ENCODE results near the gene DUSP10.

- TF ChIP-seq CTCF (IDR thresholded peaks at IDR 0.05) (no peak), POLR2A (IDR thresholded peaks at IDR 0.05) (no peak)
Observed at GRCh38 chr1:221672965-221673364, 68.9 kb downstream of the DUSP10 start.
